H1 (cell line): ENCODE data around the gene CMSS1. TPM values are rescaled to one million over a fixed set of nuclear protein-coding genes. Genes with fewer than 3 reads are reported as not detected.

Source experiments
- CEBPB ChIP-seq: IDR thresholded peaks from 2 replicates; pipeline ENCODE4 v1.6.1; 2012; ENCODE audit warnings: low read depth, low read length
- POLR2AphosphoS5 ChIP-seq: IDR thresholded peaks from 2 replicates; pipeline ENCODE4 v1.6.1; 2011; ENCODE audit warnings: low read depth, low read length
- SP1 ChIP-seq: IDR thresholded peaks from 2 replicates; pipeline ENCODE4 v1.6.1; 2011; ENCODE audit warnings: low read depth, low read length
- polyA plus RNA-seq, 7 experiments: library from polyadenylated mRNA; depleted of rRNA in 3 of 7; stranded (reverse) in 5 of 7; unstranded in 2 of 7; fragments of >200 nt in 5 of 7; fragments of 200-250 nt in 2 of 7; gene quantifications; 1 replicate in 5 of 7; 2 replicates in 1 of 7; 4 replicates in 1 of 7; pipeline versions ENCODE4 v1.2.1 to v1.2.3, GENCODE V29; 2011 to 2013; ENCODE audit warnings: missing spikeins in 2 of 7, mixed read lengths in 2 of 7
- total RNA-seq: library from RNA; stranded (reverse); fragmentation: NEBNext Ultra II Directional; extraction: Animal tissue kit (Norgen Biotek cat#: 25700); gene quantifications from 2 replicates; pipeline ENCODE4 v1.2.1, GENCODE V29; 2021
- TF ChIP-seq, protein P1 (sequence below): IDR thresholded peaks from 2 replicates; pipeline ENCODE4 v1.6.1; 2011; ENCODE audit warnings: low read length, improper control_type of control experiment
- TF ChIP-seq, protein P2 (sequence below): IDR thresholded peaks from 2 replicates; pipeline ENCODE4 v1.6.1; 2012; ENCODE audit warnings: low read length, inconsistent platforms

The CMSS1 gene
- total and polyA plus RNA-seq, 2 of the 8 experiments (the other 6 are each of a cell fraction or from before 2014, with no cell fraction given): 15.2 to 75.1 TPM

DNA sequence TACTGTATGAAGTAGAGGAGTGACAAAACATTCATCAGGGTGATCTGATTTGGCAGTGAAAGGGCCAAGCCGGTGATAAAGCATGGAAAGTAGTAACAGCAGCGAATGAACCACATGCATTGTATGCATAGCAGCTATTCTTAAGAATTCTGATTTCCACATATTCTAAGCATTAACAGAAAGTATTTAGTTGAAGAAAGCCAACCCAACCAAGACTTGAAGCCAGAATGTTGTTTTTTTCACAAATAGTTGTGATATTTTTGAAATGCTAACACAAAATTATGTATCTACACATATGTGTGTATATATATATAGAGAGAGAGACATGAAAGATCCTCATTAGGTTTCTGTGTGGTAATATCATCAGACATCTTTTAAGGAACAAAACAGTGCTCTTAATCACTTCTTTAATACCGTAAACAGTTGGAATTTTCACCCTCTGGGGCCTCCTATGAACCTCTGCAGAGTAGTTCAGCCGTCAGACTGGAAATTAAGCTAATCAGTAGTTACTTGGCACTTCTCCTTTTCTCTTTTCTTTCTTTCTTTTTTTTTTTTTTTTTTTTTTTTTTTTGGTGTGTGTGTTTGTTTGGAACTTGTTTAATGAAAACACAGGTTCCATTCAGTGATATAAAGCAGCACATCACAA is 139.6 kb downstream of the CMSS1 start (continued):
- TF ChIP-seq, protein P1, sequence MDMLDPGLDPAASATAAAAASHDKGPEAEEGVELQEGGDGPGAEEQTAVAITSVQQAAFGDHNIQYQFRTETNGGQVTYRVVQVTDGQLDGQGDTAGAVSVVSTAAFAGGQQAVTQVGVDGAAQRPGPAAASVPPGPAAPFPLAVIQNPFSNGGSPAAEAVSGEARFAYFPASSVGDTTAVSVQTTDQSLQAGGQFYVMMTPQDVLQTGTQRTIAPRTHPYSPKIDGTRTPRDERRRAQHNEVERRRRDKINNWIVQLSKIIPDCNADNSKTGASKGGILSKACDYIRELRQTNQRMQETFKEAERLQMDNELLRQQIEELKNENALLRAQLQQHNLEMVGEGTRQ: no peak
- TF ChIP-seq SP1 (no peak), POLR2AphosphoS5 (no peak), CEBPB (no peak)
- TF ChIP-seq, protein P2, sequence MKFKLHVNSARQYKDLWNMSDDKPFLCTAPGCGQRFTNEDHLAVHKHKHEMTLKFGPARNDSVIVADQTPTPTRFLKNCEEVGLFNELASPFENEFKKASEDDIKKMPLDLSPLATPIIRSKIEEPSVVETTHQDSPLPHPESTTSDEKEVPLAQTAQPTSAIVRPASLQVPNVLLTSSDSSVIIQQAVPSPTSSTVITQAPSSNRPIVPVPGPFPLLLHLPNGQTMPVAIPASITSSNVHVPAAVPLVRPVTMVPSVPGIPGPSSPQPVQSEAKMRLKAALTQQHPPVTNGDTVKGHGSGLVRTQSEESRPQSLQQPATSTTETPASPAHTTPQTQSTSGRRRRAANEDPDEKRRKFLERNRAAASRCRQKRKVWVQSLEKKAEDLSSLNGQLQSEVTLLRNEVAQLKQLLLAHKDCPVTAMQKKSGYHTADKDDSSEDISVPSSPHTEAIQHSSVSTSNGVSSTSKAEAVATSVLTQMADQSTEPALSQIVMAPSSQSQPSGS: no peak
- TF ChIP-seq, all 59 proteins: peak for 0
